SK-N-SH treated with all-trans-retinoic acid at 6 μM for 48 hours (cell line): ENCODE data around the gene ERO1A.

Source experiments
- ATAC-seq: fragments of 200-7000 bp; cut with Tn5 transposase; 3 replicates; pipeline ENCODE4 v1.9.1; 2020; ENCODE audit warnings: mild to moderate bottlenecking, moderate library complexity
- ARNTL ChIP-seq: fragments of 450-650 bp; formaldehyde crosslinking; IDR thresholded peaks from 2 replicates; pipeline ENCODE4 v1.5.0; 2020; ENCODE audit warnings: low read depth, mild to moderate bottlenecking, moderate library complexity, borderline replicate concordance
- CSDC2 ChIP-seq: fragments of 250-450 bp; sonication (Bioruptor Pico); IDR thresholded peaks from 2 replicates; pipeline ENCODE4 v1.5.0; 2020; ENCODE audit warnings: mild to moderate bottlenecking, moderate library complexity
- CSRNP3 ChIP-seq: fragments of 250-450 bp; sonication (Bioruptor Pico); IDR thresholded peaks from 2 replicates; pipeline ENCODE4 v1.5.1; 2021; ENCODE audit warnings: mild to moderate bottlenecking, moderate library complexity
- GLIS3 ChIP-seq: fragments of 250-450 bp; sonication (Bioruptor Pico); IDR thresholded peaks from 2 replicates; pipeline ENCODE4 v1.5.0; 2020; ENCODE audit warnings: mild to moderate bottlenecking, moderate library complexity
- OSR1 ChIP-seq: fragments of 250-450 bp; sonication (Bioruptor Pico); IDR thresholded peaks from 2 replicates; pipeline ENCODE4 v1.8.0; 2022; ENCODE audit warnings: moderate library complexity, mild to moderate bottlenecking, inconsistent platforms
- PATZ1 ChIP-seq: fragments of 250-450 bp; sonication (Bioruptor Pico); IDR thresholded peaks from 2 replicates; pipeline ENCODE4 v1.8.0; 2020; ENCODE audit warnings: mild to moderate bottlenecking, moderate library complexity, borderline replicate concordance
- POU6F1 ChIP-seq: fragments of 250-450 bp; sonication (Bioruptor Pico); IDR thresholded peaks from 2 replicates; pipeline ENCODE4 v1.8.0; 2021; ENCODE audit warnings: low read depth, mild to moderate bottlenecking, moderate library complexity, borderline replicate concordance
- RARB ChIP-seq: fragments of 250-450 bp; sonication (Bioruptor Pico); IDR thresholded peaks from 2 replicates; pipeline ENCODE4 v1.8.0; 2021; ENCODE audit warnings: mild to moderate bottlenecking, moderate library complexity
- SNAI2 ChIP-seq: fragments of 250-450 bp; sonication (Bioruptor Pico); IDR thresholded peaks from 2 replicates; pipeline ENCODE4 v1.5.0; 2020; ENCODE audit warnings: mild to moderate bottlenecking, moderate library complexity
- TCF4 ChIP-seq: fragments of 250-450 bp; sonication (Bioruptor Pico); IDR thresholded peaks from 2 replicates; pipeline ENCODE4 v1.8.0; 2021; ENCODE audit warnings: mild to moderate bottlenecking, moderate library complexity, borderline replicate concordance
- TOX ChIP-seq: fragments of 250-450 bp; sonication (Bioruptor Pico); IDR thresholded peaks from 2 replicates; pipeline ENCODE4 v1.8.0; 2021; ENCODE audit warnings: mild to moderate bottlenecking, moderate library complexity, borderline replicate concordance
- TSHZ2 ChIP-seq: fragments of 250-450 bp; sonication (Bioruptor Pico); IDR thresholded peaks from 2 replicates; pipeline ENCODE4 v1.5.0; 2020; ENCODE audit warnings: mild to moderate bottlenecking, moderate library complexity
- ZC3H10 ChIP-seq: fragments of 250-450 bp; sonication (Bioruptor Pico); IDR thresholded peaks from 2 replicates; pipeline ENCODE4 v1.5.1; 2021; ENCODE audit warnings: mild to moderate bottlenecking, moderate library complexity
- ZFP3 ChIP-seq: fragments of 250-450 bp; sonication (Bioruptor Pico); IDR thresholded peaks from 2 replicates; pipeline ENCODE4 v1.5.0; 2020; ENCODE audit warnings: mild to moderate bottlenecking, moderate library complexity
- ZFP30 ChIP-seq: fragments of 450-650 bp; formaldehyde crosslinking; IDR thresholded peaks from 2 replicates; pipeline ENCODE4 v1.5.0; 2022; ENCODE audit warnings: mild to moderate bottlenecking, moderate library complexity
- ZNF565 ChIP-seq: fragments of 450-650 bp; formaldehyde crosslinking; conservative IDR thresholded peaks from 2 replicates; pipeline ENCODE4 v1.5.0; 2020; ENCODE audit warnings: low read depth, mild to moderate bottlenecking, moderate library complexity
- ZNF70 ChIP-seq: fragments of 450-650 bp; formaldehyde crosslinking; IDR thresholded peaks from 2 replicates; pipeline ENCODE4 v1.5.0; 2020; ENCODE audit warnings: mild to moderate bottlenecking, moderate library complexity
- ZNF8 ChIP-seq: fragments of 450-650 bp; formaldehyde crosslinking; IDR thresholded peaks from 2 replicates; pipeline ENCODE4 v1.5.0; 2020; ENCODE audit warnings: mild to moderate bottlenecking, moderate library complexity

Gene ERO1A

GRCh38 chr14:52703664-52704063 is 8.3 kb upstream of the ERO1A start:
- ATAC-seq: no peak
- TF ChIP-seq TCF4 (no peak), TOX (CRISPR knock-in tag) (no peak), ZFP30 (CRISPR knock-in tag) (no peak), POU6F1 (no peak), ZFP3 (CRISPR knock-in tag) (no peak), ZNF8 (CRISPR knock-in tag) (no peak), ARNTL (no peak), SNAI2 (CRISPR knock-in tag) (no peak)

GRCh38 chr14:52703225-52703624 is 7.9 kb upstream of the ERO1A start:
- TF ChIP-seq ZNF70 (CRISPR knock-in tag) (no peak), RARB (CRISPR knock-in tag) (no peak), PATZ1 (CRISPR knock-in tag) (no peak), CSDC2 (CRISPR knock-in tag) (no peak), OSR1 (CRISPR knock-in tag) (no peak), ZFP30 (CRISPR knock-in tag) (no peak), POU6F1 (no peak), TOX (CRISPR knock-in tag) (no peak), TCF4 (no peak), TSHZ2 (CRISPR knock-in tag) (no peak), ZNF565 (CRISPR knock-in tag) (no peak), ARNTL (no peak), GLIS3 (CRISPR knock-in tag) (no peak), CSRNP3 (CRISPR knock-in tag) (no peak), SNAI2 (CRISPR knock-in tag) (no peak), ZC3H10 (CRISPR knock-in tag) (no peak), ZFP3 (CRISPR knock-in tag) (no peak), ZNF8 (CRISPR knock-in tag) (no peak)
- no peak for ATAC-seq

GRCh38 chr14:52701223-52701622 is 5.9 kb upstream of the ERO1A start:
- TF ChIP-seq ZFP3 (CRISPR knock-in tag) (no peak), TCF4 (no peak), RARB (CRISPR knock-in tag) (no peak), GLIS3 (CRISPR knock-in tag) (no peak)
- no peak for ATAC-seq

GRCh38 chr14:52700701-52701172 is 5.4 kb upstream of the ERO1A start:
- no peak for TF ChIP-seq OSR1 (CRISPR knock-in tag)
- TF ChIP-seq, all 23 proteins: peak for 0
- no peak for ATAC-seq
